NCI-H524 (cell line): ENCODE results near the gene SIRT6.
"Not testable (repeated sequence)": the region's sequence is repeated elsewhere in the genome, so short reads cannot be mapped to it uniquely, and the experiment has no call there.

Experiments used
- DNase-seq, 2 experiments: peaks; one replicate each; lab custom pipeline; 2025; lab: John Stamatoyannopoulos, UW

The SIRT6 gene

GRCh38 chr19:4199699-4200293 is 17.4 kb upstream of the SIRT6 start:
- DNase-seq, result peak in 1 of 2 experiments; percentile 42

- no peak for DNase-seq
Observed at GRCh38 chr19:4198467-4199126, 16.2 kb upstream of the SIRT6 start.

GRCh38 chr19:4197625-4198466 is 15.5 kb upstream of the SIRT6 start:
- DNase-seq, result peak in 1 of 2 experiments; percentile 29

- no peak for DNase-seq
Observed at GRCh38 chr19:4197228-4197624, 14.9 kb upstream of the SIRT6 start.

- DNase-seq, result no peak
Observed at GRCh38 chr19:4196587-4197148, 14.3 kb upstream of the SIRT6 start.

- DNase-seq, result no peak
Observed at GRCh38 chr19:4196009-4196408, 13.6 kb upstream of the SIRT6 start.

GRCh38 chr19:4194353-4194752 is 12.0 kb upstream of the SIRT6 start:
- DNase-seq, result no peak

- not testable (repeated sequence) for DNase-seq
Observed at GRCh38 chr19:4192537-4192936, 10.2 kb upstream of the SIRT6 start.

GRCh38 chr19:4189641-4190040 is 7.3 kb upstream of the SIRT6 start:
- no peak for DNase-seq

- DNase-seq, result no peak
Observed at GRCh38 chr19:4187313-4188122, 5.2 kb upstream of the SIRT6 start.

GRCh38 chr19:4186087-4186993 is 4.0 kb upstream of the SIRT6 start:
- DNase-seq, result peak; percentile 73 to 79

GRCh38 chr19:4185413-4186086 is 3.2 kb upstream of the SIRT6 start:
- DNase-seq, result no peak

GRCh38 chr19:4184718-4185352 is 2.5 kb upstream of the SIRT6 start:
- DNase-seq, result no peak

GRCh38 chr19:4183967-4184717 is 1.8 kb upstream of the SIRT6 start:
- peak; percentile 89 to 92 for DNase-seq

GRCh38 chr19:4181053-4181508 is 1.3 kb downstream of the SIRT6 start:
- no peak for DNase-seq

- no peak for DNase-seq
Observed at GRCh38 chr19:4178990-4179389, 3.4 kb downstream of the SIRT6 start.

- no peak for DNase-seq
Observed at GRCh38 chr19:4177146-4177545, 5.2 kb downstream of the SIRT6 start.

GRCh38 chr19:4175669-4175931 is 6.8 kb downstream of the SIRT6 start:
- DNase-seq, result no peak
